Measurements from ENCODE around the gene ERBIN. TPM values are rescaled to one million over a fixed set of nuclear protein-coding genes. Genes with fewer than 3 reads are reported as not detected.

The ERBIN gene
- total RNA-seq, 4 donors from 2014 or later: 45.1 to 64.9 (median 56.9) TPM

DNA sequence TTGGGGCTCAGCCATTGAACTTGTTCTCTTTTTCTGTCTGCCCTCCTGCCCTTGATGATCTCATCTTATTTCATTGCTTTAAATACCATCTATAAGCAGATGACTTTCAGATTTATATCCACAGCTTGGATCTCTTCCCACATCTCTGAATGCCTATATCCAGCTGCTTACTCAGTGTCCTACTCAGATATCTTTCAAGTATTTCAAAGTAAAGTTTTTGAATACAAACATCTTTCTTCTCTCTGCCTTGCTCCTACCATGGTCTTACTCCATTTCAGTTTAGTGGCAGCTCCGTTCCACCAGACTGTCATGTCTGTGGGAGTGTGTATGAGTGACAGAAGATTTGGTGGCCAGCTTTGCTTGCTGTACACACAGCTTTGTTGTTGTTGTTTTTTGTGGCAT lies 59.7 kb downstream of the ERBIN start:
- ATAC-seq (ENCODE audit: low FRiP score) (no peak), DNase-seq (ENCODE audit: low spot score) (no peak)

GRCh38 chr5:65986796-65987195 lies 60.4 kb downstream of the ERBIN start:
- no peak for DNase-seq (ENCODE audit: low spot score)
- ATAC-seq (ENCODE audit: low FRiP score): no peak
- TF ChIP-seq, protein P1, sequence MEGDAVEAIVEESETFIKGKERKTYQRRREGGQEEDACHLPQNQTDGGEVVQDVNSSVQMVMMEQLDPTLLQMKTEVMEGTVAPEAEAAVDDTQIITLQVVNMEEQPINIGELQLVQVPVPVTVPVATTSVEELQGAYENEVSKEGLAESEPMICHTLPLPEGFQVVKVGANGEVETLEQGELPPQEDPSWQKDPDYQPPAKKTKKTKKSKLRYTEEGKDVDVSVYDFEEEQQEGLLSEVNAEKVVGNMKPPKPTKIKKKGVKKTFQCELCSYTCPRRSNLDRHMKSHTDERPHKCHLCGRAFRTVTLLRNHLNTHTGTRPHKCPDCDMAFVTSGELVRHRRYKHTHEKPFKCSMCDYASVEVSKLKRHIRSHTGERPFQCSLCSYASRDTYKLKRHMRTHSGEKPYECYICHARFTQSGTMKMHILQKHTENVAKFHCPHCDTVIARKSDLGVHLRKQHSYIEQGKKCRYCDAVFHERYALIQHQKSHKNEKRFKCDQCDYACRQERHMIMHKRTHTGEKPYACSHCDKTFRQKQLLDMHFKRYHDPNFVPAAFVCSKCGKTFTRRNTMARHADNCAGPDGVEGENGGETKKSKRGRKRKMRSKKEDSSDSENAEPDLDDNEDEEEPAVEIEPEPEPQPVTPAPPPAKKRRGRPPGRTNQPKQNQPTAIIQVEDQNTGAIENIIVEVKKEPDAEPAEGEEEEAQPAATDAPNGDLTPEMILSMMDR (IDR thresholded peaks at IDR 0.05): no peak

More for the DNA sequence above, 59.7 kb downstream of the ERBIN start:
- TF ChIP-seq, protein P1 (IDR thresholded peaks at IDR 0.05): no peak

- no peak for ATAC-seq (ENCODE audit: low FRiP score)
- TF ChIP-seq, protein P1 (IDR thresholded peaks at IDR 0.05): no peak
Observed at GRCh38 chr5:65987982-65988381, 61.6 kb downstream of the ERBIN start.

DNA sequence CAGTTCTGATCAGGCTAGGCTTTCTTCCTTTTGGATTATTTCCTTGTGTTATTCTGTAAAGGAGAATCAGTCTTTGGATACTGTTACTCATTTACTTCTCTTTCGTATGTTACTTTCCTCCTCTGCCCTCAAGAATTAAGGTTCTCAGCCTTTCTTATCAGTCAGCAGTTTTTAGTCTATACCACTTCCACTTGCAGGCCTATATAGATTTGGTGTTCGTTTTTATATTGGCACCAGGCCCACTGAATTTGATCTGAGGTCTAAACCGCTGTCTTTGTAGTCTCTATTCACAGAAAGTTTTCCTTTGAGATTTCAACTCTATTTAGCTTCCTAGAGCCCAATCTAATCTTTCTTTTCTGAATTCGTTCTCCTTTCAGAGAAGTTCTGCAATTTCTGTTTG lies 62.8 kb downstream of the ERBIN start:
- TF ChIP-seq, protein P1 (IDR thresholded peaks at IDR 0.05): no peak
- DNase-seq (ENCODE audit: low spot score): no peak
- ATAC-seq (ENCODE audit: low FRiP score): no peak

More at GRCh38 chr5:65987982-65988381, 61.6 kb downstream of the ERBIN start:
- no peak for DNase-seq (ENCODE audit: low spot score)

DNA sequence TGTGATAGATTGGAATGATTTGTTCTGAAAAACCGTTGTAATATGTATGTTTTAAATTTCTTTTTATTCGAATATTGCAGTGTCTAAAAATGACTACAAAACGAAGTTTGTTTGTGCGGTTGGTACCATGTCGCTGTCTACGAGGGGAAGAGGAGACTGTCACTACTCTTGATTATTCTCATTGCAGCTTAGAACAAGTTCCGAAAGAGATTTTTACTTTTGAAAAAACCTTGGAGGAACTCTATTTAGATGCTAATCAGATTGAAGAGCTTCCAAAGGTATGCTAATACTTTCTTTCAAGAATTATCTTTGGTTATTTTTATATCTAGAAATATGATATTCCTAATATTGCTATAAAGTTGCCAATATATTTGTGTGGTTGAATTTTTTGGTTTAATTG lies 66.3 kb downstream of the ERBIN start:
- TF ChIP-seq, protein P1 (IDR thresholded peaks at IDR 0.05): no peak
- DNase-seq (ENCODE audit: low spot score): no peak
- no peak for ATAC-seq (ENCODE audit: low FRiP score)

GRCh38 chr5:65994117-65994786 lies 67.9 kb downstream of the ERBIN start:
- TF ChIP-seq, protein P1 (IDR thresholded peaks at IDR 0.05): no peak
- no peak for ATAC-seq (ENCODE audit: low FRiP score)
- DNase-seq (ENCODE audit: low spot score): no peak

DNA sequence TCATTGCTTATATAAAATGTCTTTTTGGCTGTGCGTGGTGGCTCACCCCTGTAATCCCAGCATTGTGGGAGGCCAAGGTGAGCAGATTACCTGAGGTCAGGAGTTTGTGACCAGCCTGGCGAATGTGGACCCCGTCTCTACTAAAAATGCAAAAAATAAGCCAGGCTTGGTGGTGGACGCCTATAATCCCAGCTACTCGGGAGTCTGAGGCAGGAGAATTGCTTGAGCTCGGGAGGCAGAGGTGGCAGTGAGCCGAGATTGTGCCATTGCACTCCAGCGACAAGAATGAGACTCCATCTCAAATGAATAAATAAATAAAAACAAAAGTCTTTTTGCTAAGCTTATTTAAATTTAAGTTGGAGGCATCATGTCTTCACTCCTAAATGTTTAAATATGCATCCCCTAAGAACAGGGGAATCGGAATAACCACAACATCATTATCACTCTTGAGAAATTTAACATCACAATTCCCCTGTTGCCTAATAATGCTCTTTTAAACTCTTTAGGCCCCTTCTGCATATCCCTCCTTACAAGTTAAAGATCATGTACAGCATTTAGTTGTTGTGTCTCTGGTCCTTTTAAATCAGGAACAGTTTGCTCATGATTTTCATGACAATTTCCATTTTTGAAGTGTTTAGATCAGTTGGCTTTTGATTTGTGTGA lies 72.8 kb downstream of the ERBIN start:
- ATAC-seq (ENCODE audit: low FRiP score): no peak
- TF ChIP-seq, protein P1 (IDR thresholded peaks at IDR 0.05): no peak
- no peak for DNase-seq (ENCODE audit: low spot score)

Data from omental fat pad (tissue), 4 donors.